OCI-LY1 (cell line): Measurements from ENCODE around the gene BDNF.

Experiments used
- CTCF ChIP-seq: fragments of 200-600 bp; sonication (generic), shearing (Covaris generic); IDR thresholded peaks from 2 replicates; pipeline ENCODE4 v1.5.1; 2017; ENCODE audit warnings: mild to moderate bottlenecking, antibody characterized with exemption, low read length, moderate library complexity, mixed read lengths
- EZH2 ChIP-seq: fragments of 200-600 bp; sonication (generic), shearing (Covaris generic); IDR thresholded peaks from 2 replicates; pipeline ENCODE4 v1.8.0; 2017; ENCODE audit warnings: borderline replicate concordance, mixed run types, mild to moderate bottlenecking, antibody characterized with exemption, low read length, moderate library complexity, mixed read lengths

DNA sequence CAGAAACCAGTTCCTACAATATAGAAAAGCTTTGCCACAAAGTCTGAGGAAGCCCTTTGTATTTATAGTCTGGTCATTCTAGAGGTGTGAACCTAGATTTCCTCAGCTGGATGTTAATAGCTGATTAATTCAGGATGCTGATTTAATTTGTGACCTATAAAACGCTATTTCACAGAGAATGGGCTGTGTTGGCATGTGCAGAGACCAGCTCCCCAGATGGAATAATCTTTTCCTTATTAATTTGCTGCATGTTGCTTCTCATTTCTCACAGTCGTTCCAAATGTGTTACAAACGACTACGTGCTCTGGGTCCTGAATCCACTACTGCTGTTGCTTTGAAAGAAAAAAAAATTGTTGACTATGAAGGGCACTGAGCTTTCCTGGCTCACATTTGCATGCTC, 49.3 kb downstream of the BDNF start:
- TF ChIP-seq EZH2 (no peak), CTCF (no peak)
